HG02970 (cell line): ENCODE measurements around the gene LHFPL2.

Source experiments
- ATAC-seq: cut with Tn5 transposase; IDR thresholded peaks from one replicate; pipeline ENCODE4 v1.9.1; 2021; ENCODE audit warnings: mild to moderate bottlenecking, moderate library complexity, moderate number of reproducible peaks; ENCODE audit not compliant: unreplicated experiment, low FRiP score

The LHFPL2 gene

DNA sequence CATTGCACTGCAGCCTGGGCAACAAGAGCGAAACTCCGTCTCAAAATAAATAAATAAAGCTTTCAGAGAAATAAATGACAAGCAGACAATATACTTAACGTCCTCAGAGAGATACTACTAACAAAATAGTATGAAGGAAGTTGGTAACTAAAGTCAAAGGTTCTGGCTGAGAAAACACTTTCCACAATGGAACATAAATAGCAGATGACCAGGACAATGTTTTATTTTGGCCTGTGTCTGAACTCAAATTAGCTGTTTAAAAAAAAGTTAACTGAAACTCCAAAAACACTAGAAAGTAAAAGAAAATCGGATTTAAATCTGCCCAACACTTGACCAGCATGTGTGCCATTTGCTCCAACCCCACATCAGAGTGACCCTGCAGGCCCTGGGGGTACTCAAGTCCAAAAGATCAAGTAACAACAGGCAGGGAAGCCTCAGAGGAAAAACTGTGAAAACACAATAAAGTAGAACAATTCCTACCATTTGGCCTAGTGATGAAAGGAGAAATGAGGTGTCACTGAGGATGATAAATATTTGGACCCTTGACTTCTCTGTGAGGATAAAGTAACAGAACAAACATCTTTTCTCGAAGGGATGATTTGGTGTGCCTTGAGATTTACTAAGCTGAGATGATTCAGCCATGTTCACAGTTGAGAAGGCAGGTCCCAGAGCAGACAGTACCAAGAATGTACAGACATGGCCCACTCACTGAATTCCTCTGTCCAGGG is 47.7 kb downstream of the LHFPL2 start:
- ATAC-seq: no peak

DNA sequence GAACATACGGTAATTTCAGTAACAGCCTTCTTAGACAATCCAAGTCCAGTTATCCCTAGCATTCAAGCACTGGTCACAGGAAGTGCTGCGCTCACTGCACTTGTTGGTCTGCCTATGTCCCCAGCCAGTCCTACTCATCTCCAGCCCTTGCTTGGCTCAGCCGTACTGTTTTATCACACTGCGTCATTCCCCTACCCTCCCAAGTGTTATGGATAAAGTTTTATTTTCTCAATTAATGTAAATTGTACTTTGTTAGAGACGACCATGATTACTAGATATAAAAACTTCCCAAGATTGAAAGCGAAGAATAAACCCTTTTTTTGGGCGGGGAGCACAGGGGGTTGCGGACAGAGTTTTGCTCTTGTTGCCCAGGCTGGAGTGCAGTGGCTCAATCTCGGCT is 49.6 kb downstream of the LHFPL2 start:
- ATAC-seq: no peak

DNA sequence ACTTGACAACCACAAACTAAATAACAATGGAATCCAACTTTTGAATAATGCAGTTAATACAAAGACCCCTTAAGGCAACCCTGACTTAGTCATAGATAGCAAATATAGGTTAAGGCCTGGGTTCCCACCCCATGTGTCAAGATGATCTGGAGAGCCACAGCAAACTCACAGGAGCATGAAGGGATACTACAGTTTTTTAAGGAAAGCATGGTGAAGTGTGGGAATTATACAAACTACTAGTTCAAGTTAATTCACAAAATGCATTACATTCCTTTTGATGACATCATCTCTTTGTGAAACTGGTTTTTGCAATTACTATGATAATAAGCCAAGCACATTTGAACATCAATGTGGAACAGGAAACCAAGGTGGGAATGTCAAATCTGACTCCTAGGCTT is 50.6 kb downstream of the LHFPL2 start:
- ATAC-seq: no peak

DNA sequence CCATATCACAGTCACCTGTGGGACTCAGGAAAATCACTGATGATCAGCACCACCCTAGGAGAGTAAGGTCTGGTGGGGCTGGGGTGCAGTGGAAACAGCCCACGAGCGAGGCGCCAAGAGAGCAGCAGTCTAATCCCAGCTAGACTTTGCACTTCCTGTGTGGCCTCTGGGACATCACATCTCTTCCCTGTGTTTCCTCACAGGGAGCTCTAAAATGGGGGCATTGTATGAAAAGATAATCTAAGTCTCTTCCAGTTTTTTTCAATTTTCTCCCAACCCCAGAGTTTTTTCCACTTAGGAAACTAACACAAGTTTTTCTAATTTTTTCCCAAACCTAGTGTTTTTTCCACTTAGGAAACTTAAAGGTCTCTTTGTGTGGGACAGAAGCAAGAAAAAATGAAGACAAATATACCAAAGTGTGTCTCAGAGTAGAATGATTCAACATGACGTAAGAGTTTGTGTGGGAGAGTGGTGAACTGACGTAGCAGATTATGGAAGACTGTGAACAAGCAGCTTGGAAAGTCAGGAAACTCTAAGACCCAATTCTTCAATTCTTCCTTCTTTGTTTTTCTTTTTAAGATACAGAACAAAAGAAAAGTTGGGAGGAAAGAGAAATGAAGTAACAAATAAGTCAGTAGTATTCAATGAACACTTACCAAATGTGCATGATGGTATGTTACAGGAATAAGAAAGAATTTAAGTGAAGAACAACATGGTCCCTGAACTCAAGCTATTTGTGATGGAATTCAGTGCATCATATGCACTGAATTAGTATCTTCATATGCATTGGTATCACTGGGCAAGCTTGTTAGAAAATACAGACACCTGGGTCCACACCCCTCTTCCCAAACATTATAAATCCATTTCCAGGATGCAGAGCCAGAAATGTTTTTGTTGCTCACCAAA is 51.3 kb downstream of the LHFPL2 start:
- no peak for ATAC-seq

DNA sequence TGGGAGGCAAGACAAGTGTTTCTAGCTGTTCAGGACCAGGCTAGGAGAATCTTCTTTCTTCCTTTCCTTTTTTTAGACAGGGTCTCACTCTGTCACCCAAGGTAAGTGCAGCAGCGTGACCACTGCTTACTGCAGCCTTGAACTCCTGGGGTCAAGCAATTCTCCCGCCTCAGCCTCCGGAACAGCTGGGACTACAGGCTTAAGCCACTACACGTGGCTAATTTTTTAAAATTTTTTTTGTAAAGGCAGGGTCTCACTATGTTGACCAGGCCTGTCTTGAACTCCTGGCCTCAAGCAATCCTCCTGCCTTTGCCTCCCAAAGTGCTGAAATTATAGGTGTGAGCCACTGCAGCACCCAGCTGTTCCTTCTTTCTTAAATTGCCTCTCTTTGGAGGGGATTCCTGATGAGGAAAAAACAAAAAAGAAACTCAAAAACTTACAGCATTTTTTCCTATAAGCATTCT is 53.1 kb downstream of the LHFPL2 start:
- ATAC-seq: no peak

DNA sequence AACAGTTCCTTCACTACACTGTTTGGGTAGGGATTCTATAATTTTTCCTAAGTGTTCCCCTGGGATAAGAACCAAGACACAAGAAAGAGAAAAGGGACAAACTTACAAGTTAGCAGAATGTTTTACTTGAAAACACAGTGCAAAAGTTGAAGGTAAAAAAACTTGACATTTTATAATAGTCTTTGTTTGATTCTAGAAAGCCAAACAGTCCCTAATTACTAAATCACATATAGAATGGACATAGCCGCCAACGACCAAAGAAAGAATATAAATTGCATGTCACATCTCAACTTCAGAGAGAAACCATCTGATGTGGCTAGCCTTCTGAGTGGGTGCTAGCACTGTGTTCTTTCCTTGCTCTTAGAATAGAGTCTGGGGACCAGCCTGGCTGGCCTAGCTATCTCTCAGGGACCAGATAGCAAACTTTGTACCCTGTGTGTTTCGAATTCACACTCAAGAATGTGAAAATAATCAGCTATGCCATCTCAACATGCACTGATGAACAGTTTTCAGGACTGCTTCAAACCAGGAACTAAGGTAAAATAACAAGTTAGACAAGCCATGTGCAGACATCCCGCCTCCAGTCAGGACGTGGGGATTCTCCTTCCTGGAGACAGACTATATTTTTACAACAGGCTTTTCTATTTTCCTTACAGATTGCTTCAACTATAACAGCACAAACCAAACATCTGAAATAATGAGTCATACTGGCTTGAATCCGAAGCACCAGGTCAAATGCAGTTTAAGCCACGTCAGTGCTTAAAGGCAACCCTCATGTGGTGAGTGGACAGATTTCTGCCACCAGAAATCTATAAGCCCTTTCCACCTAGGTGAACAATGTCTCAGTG is 53.7 kb downstream of the LHFPL2 start:
- ATAC-seq: no peak

DNA sequence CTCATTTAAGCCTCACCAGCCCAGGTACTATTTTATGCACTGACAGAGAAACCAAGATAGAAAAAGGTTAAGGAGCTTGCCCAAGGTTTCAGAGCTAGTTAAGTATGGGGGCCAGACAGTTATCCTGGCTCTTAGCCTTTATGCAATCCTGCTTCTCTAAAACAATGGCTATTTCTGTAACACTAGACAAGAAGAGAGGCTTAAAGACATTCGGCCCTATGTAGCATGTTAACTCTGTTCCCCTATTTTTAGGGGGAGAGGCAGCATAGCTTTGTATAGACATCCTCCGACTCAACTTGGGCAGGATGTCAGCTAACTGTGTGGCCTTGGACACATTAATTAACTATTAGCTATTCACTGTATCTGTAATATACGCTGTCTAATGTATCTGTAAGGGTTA is 54.6 kb downstream of the LHFPL2 start:
- no peak for ATAC-seq

DNA sequence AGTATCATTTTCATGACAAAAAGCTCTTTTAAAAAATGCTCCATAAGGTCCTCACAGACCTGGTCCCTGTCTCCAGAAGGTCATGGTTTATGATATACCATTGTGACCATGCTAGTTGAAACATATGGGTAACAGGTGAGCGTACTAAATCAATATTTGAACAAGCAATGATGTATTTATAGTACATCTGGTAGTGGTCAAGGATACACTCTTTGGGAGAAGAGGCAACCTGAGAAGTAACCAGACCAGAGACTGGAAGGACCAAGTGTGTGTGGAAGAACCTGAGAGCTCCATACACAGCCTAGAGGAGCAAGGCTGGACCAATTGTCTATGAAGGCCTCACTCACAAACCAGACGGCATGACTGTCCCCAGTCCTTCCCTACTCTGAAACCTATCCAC is 55.1 kb downstream of the LHFPL2 start:
- no peak for ATAC-seq

DNA sequence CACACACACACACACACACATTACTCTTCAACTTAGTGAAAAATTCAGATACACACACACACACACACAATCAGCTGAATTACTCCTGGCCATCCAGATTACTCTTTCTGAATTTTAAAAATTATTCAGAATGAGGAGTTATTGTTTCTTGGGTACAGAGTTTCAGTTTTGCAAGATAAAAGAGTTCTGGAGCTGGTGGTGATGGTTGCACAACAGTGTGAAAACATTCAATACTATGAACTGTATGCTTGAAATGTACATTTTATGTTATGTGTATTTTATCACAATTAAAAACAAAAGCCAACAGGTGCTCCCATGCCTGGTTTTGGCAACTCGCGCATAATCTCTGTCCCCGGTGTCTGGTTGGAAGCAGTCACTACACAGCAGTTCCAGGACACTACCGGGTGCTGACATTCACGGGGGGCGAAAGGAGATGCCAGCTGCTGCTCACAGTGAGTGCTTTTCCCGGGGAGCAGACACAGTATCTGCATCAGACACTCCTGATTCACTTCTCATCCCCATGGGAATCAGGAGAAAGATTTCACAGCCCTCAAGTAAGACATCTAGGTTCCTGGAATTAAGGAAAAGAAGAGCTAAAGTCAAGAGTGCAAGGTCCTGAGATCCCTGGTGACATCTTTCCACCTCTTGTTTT is 55.7 kb downstream of the LHFPL2 start:
- no peak for ATAC-seq

DNA sequence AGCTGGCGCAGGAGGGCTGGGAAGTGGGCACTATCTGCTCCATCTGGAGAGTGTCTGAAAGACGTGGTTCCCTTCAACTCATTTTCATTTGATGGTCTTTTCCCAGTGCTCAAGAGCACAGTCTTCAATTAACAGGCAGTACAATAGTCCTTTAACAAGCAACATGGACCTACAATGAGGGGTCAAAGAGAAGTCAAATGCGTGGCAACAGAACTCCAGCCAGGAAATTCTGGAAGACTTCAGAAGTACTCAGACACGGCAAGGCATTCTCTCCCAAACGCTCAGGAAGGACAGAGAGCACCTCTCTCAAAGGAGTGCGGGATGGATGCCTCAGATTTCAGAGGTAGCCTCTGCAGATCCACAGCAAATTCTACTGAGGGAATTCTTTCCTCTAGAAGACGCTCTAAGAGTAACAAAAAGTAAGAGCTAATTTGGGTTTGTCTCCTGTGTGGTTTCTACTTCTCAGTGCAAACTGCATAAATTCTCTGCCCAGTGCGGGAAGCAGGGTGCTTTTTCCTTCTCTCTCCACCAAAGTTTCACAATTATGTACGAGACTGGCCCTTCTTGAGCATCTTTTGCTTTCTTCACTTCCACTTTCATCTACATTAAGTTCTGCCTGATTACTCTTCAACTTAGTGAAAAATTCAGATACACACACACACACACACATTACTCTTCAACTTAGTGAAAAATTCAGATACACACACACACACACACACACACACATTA is 56.4 kb downstream of the LHFPL2 start:
- ATAC-seq: no peak

DNA sequence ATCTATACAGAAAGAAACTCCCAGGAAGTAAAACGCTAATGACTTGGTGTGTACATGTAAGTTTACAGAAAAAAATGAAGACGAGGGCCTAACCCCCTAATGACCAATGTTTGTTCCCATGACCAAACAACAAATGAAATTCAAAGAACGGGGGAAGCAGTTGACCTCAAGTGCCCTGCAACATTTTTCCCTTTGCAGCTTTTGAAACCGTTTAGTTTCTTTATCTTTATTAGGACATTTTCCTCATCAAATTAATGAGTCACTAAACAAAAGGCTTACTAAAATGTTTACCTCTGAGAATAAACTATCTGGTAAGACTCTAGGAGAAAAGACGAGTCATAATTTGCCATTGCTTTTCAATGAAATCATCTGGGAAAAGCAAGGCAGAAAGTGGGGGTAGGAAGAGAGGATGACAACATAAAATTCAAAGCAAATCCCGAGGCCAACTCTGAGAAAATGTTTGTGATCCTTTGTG is 57.4 kb downstream of the LHFPL2 start:
- ATAC-seq: no peak

DNA sequence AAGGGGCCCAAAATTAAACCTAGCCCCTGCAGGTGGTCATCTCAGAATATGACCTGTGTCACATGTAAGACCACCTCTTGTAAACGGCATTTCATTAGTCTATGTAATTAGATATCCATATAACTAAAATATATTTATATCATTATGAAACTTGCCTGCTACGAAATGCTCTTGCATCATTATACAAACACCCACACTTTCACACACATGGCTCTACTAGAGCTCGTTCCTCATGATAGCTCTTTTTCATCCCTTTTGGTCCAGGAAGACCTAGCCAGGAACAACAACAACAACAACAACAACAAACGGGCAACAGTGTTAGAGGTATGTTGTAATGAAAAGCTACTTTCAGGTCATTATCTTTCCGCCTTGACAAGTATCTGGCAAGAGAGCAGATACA is 58.6 kb downstream of the LHFPL2 start:
- ATAC-seq: no peak

DNA sequence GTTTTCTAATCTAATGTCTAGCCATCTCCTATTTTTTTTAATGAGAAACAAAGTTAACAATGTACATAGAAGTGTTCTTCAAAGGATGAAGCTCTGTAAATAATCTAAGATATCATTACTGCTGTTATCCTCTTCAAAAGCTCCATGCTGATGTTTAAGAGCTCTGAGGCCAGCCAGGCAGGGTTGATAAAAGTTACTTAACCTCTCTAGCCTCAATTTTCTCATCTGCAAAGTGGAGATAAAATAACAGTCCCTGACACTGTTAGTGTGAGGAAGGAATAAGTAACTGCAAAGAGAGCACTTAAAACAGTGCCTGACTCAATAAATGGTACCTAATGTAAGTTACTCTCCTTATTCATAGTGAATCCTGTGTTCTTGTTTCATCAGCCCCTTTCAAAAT is 60.1 kb downstream of the LHFPL2 start:
- no peak for ATAC-seq

DNA sequence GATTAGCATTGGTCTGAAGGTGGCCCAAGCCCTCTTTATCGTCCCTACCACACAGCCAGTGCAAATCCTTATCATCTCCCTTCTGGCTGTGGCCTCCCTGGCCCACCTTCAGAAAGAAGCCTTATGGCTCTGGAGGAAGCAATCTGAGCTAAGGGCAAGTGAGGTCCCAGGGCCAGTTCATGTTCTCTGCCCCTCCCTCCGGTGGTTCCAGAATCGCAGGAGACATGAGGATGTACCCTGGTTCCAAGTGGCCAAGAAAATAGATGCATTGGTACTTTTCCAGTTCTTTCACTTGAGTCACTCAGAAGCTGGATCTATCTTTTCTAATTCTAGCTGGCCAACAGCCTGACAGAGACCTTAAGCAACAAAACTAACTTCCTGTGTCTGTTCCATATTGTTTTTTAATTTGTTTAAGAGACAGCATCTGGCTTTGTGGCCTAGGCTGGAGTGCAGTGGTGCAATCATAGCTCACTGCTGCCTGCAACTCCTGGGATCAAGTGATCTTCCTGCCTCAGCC is 60.7 kb downstream of the LHFPL2 start:
- ATAC-seq: no peak

DNA sequence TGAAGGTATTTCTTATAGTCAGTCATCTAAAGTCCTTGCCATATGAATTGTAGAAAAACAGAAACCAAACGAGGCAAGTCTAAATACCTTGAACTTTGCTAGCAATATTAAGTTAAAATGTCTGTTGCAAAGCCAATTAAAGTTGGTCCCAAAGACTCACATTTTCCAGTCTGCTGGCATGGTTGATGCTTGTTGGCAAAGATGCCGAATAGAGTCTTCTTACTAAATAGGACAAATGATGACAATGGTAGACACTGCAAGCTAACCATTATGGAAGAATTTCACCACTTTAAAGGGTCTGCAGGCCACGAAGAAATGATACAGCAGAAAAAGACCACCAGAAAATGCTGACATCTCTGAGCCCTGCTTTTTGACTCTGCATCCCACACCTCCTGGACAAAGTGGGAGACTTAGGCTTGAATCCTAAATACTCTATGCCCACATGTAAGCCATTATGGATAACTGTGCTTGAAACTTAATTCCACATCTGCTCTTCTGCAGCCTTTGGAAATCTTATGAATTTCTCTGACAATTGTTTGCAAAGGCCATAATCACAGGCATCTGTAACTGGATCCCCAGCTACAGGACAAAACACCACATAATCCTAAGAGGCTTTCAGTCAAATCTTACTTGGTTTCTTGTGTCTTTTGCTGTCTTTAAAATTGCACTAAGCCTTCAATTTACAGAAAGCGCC is 61.3 kb downstream of the LHFPL2 start:
- ATAC-seq: no peak

DNA sequence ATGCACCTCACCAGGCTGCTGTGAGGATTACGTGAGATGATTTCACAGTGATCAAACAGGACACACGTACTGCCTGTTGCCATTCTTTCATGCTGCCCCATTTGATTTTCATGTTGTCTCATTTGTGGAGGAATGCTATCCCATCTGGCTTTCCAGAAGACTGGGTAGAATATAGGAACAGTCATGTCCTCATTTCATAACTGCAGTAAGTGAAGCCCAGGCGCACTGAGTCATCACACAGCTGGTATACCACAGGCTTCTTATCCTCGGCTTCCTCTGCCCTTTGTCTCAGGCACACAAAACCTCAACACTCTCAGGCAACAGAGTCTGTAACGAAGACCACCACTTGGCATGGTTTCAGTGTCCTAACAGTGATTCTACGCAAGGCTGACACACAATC is 62.3 kb downstream of the LHFPL2 start:
- no peak for ATAC-seq

DNA sequence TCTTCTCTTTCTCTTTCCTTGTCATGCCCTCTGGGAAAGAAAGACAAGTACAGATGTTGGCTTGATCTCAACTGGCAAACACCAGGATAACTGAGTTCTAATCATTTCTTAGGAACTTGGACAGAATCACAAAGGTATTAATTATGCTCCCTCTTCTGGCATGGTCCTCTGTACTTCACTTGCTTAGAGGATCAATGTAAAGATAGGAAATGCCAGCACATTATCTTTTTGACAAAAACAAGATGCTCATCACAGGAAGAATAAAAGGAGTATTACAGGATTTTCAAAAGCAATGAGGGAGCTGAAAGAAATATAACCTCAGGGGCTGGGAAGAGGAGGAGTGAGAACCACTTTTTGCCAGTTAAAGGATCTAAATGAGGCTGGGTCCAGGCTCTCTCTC is 70.6 kb downstream of the LHFPL2 start:
- ATAC-seq: no peak

DNA sequence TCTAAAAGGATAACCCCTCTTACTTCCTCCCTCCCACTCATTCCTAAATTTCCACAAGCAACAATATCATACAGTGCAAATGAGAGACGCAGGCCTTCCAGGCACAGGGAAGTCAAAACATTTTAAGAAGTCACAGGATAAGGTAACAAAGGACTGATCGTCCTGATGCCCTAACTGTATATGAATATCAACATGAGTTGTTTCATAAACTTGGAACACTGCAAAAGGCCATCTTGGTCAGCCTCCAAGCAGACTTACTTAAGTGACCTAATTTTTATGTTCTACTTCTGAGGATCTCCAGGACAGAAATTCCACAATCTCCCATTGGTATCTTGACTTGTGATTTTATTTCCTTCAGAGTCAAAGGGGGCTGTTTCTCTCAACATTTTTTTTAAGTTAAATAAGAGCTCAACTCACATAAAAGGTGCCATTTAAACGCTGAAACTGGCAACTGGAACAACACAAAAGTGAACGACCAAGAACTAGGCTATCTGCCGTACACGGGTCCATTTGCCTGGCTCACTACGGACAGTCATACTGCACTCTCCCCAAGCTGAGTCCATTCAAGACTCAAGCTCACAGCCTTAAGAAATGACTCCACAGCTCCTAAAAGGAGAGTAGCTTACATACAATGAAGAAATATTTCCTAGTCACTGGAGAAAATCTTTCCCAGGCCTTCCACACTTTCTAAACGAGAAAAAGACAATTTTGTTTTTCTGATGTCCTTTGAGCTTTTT is 71.3 kb downstream of the LHFPL2 start:
- ATAC-seq: no peak
